IPS-11a (cell line): ENCODE measurements around the gene RSPH3.
"Not testable (repeated sequence)": the region's sequence is repeated elsewhere in the genome, so short reads cannot be mapped to it uniquely, and the experiment has no call there.

ENCODE experiments used
- H3K4me3 ChIP-seq: one replicate; pipeline ENCODE4 v1.5.1; 2013; ENCODE audit warnings: low read depth, low read length, control low read depth

Gene RSPH3

DNA sequence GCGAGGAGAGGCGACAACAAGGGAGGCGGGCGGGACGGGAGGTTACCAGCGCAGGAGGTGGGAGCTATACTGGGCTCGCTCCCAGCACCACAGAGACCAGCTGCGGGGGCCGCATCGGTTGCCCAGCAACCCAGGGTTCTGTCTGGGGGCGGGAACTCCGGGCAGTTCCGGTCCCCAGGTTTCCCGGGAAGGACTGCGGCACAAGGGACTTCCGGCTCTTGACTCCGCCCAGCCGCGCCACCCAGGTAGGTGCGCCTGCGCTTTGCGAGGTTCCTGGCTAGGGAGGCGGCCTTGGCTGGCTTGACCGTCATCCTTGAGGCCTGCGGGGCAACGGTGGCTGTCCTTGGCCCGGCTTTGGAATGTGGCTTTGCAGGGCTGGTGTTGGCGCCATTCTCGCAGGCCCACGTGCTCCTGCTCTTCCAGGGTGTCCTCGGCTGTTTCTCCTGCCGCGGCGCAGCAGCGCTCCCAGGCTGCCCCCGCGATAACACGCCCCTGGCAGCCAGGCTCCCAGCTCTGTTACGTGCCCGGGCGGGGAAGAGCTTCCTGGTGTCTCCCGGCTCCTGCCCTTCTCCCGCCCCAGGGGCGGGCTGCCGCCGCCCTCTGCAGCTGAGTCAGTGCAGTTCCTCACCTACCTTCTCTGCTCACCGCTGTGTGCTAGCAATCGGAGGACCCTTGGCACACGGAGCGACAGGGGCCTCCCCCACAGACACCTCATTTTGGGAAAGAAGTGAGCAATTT lies at the start of gene RSPH3:
Gene RSPH3, minus strand, starts transcription at position 537 of the 738 bp plus-strand sequence. CDS start 652 bp downstream, outside the sequence.
- H3K4me3 ChIP-seq: peak within 1 kb of the TSS; percentile 75

GRCh38 chr6:159047891-159048685 lies 48.1 kb upstream of the RSPH3 start:
- no peak overlapping the region for H3K4me3 ChIP-seq

- no peak overlapping the region for H3K4me3 ChIP-seq
Measured at GRCh38 chr6:159045801-159046200, 45.8 kb upstream of the RSPH3 start.

DNA sequence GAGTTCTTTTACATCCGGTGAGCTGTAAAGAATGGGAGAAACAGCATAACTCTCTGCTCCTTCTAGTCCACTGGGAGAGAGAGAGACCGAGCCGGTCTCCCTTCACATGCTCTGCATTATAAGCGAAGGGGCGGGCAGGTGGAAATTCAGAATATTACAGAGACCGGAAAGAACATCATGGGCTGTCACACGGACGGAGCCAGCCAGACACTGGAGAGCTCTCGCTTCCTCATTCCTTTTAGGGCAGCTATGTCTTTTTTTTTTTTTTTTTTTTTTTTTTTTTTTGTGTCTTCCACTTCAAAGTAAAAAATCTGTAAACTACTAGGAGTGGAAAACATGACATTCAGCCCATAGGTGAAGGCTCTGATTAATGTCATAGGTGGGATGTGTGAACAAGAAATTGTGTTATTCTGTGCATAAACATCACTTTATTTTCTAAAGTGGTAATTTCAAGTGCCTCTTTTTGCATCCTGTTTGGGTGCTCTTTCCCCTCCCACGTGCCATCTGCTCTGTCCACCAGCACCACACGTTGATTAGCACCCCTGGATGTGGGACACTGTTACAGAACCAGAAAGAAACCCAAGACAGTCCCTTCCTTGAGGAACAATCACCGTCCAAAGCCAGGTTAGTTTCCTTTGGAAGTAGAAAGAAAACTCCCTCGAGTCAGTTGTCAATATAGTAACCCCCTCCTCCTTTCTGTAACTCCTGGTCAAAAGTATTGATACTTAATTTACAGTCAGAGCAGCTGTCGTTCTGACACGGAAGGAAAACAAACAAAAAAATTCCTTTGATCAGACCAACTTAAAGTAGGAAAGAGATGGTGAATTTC lies 45.1 kb upstream of the RSPH3 start, which contains the start of gene TAGAP:
Gene TAGAP, minus strand, starts transcription at position 93 of the 829 bp plus-strand sequence. CDS start 845 bp downstream, outside the sequence.
- no peak within 1 kb of the TSS for H3K4me3 ChIP-seq

DNA sequence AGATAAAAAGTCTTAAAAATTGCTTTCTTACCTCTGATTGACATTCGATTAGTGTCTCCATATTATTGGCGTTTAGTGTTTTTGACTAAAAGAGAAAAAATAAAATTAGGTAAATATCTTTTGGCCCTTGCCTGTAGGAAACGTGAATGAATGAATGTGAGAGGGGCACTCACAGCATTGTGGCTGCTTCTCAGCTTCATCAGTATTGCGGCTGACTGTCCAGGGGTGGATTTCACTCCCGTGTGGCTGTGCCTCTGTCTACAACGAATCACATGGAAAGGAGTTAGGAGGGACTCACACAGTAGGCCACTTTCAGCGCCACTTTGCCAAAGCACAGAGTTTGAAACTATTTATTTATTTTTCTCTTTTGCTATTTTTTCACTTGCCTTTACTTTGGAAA lies 43.9 kb upstream of the RSPH3 start:
- H3K4me3 ChIP-seq: no peak overlapping the region

DNA sequence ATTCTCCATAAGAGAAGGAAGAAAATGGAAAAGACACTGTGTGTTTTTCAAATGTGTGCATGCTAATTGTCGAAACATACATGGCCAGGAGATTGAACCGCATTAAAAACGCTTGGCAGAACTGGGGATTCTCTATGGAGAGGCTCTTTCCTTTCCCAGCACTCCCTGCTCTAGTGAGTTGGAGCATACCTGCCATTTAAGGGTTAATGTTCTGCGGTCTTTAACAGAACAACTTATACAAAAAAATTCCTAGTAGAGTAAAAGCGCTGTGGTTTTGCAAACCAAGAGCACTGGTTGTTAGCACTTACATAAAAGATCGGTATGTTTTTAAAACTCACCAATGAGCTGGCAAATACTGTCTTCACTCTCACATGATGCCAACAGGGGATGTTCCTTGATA lies 43.2 kb upstream of the RSPH3 start:
- no peak overlapping the region for H3K4me3 ChIP-seq

DNA sequence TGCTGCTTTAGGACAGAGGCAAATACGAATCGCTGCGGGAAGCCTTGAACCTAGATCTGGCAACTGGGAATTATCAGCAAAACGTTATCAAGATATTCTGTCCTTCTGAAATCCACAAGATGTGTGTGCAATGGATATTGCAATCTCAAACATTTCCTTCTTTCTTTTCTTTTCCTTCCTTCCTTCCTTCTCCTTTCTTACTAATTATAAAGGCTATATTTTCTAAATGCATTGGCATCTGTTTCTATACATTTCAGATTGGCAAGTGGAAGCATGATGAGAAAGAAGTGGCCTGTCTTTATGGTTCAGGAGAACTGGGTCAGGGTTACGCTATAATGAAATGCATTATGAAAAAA lies 42.8 kb upstream of the RSPH3 start:
- H3K4me3 ChIP-seq: no peak overlapping the region

- H3K4me3 ChIP-seq: no peak overlapping the region
Measured at GRCh38 chr6:159042003-159042825, 42.2 kb upstream of the RSPH3 start.

GRCh38 chr6:159041181-159041580 lies 41.2 kb upstream of the RSPH3 start:
- no peak overlapping the region for H3K4me3 ChIP-seq

GRCh38 chr6:159039885-159040258 lies 39.9 kb upstream of the RSPH3 start:
- no peak overlapping the region for H3K4me3 ChIP-seq

DNA sequence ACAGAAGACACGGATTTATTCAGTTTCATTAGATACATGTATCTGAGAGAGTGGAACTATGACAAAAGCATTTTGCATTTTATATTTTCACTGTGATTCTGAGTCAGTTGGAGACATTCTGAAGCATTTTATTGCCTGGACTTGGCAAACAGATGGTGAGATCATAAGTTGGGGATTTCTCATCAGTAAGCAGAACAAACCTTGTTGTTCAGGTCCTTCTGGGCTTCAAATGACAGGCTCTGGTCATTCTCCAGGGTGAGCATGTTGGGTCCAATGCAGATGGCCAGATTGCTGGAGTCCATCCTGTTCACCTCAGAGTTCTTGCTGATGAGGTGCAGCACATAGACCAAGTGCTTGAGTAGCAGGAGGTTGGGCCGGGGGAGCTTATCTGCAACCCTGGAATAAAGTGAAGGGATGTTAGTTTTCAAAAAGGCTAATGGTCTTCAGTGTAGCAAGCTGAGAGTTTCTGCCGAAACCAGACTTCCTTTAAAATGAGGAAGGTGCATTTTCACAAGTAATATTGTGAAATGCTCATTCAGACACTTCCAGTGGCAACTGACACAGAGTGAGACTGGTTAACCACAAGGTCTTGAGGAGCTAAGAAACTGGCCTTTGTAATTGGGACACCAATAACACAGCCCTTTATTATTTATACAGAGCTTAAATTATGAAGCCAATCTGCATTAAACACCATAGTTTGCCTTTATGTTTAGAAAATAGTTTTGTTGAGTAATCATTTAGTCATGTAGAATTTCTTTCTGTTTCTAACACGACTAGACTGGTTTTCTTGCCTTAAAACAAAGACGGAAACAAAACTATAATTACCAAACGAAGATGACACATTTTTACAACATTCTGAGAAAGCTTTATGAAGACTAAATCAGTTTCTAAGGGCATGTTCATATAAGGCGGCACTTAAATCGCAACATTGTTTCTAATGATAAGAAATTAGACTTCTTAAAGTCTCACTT lies 39.2 kb upstream of the RSPH3 start:
- no peak overlapping the region for H3K4me3 ChIP-seq

DNA sequence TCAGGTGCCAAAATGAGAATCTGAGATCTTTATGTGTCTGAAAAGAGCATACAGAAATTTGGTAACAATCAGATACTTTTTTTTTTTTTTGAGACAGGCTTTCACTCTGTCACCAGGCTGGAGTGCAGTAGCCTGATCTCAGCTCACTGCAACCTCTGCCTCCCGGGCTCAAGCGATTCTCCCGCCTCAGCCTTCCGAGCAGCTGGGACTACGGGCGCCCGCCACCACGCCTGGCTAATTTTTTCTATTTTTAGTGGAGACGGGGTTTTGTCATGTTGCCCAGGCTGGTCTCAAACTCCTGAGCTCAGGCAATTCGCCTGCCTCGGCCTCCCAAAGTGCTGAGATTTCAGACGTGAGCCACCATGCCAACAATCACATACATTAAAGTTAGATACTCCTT lies 38.3 kb upstream of the RSPH3 start:
- not testable (repeated sequence) for H3K4me3 ChIP-seq

GRCh38 chr6:159037756-159038290 lies 37.8 kb upstream of the RSPH3 start:
- no peak overlapping the region for H3K4me3 ChIP-seq

- H3K4me3 ChIP-seq: no peak overlapping the region
Measured at GRCh38 chr6:159036673-159037072, 36.7 kb upstream of the RSPH3 start.

DNA sequence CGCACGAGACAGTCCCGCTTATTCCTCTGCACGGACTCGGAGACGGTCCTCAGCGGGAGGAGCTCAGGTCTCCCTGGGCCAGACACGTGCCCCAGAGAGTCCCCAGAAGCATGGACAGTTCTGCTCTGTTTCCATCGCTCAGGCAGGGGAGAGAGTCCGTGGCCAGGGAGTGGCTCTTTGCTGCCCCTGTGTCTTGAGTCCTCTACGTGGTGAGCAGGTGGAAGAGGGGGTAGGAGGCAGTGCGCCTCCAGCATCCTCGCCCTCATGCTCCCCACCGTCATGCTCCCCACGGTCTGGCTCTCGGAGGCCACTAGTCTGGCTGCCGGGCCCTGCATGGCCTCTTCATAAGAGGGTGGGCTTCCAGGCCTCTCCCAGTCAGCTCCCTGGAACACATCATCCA lies 35.9 kb upstream of the RSPH3 start:
- H3K4me3 ChIP-seq: no peak overlapping the region

DNA sequence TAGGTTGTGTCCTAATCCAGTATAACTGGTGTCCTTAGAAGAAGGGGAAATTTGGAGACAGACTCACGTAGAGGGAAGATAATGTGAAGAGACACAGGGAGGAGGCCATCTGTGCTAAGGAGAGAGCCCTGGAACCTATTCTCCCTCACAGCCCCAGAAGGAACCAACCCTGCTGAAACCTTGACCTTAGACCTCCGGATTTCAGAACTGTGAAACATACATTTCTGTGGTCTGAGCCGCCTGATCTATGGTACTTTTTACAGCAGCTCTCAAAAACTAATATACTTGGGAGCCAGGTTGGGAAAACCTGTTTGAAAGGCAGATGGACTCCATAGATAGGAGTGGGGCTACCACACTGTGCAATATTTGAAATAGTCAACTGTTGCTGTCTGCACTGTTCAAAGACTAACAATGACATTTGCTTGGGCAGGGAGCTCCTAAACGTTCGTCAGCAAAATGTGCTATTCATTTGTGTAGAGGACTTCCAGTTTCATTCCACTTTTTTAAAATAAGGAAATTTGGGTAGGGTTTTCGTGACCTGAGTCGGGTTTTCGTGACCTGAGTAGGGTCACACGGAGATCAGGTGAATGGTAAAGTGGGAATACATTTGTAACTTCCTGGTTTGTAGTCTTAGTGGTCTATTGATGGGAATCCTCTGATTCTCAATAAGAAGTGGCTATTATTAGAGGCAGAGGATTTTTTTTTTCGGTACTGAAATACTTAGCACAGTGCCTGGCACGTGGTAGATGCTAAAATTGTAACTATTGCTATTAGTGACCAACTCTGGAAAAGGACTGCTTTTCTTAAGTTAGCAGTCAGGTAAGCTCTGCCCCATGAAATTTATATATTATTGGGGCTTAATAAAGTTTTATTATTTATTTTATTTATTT lies 33.4 kb upstream of the RSPH3 start:
- H3K4me3 ChIP-seq: no peak overlapping the region

DNA sequence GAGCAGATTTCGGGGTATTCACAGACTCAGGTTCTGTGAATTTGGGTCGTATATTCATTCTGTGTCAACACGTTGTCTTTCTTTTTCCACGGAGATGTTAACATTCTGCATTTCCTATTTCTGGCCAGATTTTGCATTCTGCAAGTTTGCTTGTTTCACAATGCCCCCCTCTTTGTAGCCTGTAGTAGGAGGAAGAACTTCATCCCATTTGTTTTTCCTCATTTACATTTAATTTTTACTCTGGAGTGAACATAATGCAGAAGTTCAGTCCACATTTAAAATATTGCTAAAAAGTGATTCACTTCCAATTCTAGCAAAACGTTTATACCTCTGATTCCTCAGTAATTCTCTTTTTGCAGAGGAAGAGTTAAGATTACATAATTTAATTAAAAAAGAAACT lies 31.8 kb upstream of the RSPH3 start:
- H3K4me3 ChIP-seq: no peak overlapping the region

GRCh38 chr6:159030168-159030567 lies 30.2 kb upstream of the RSPH3 start:
- no peak overlapping the region for H3K4me3 ChIP-seq
